ENCODE results near the gene TBCD. TPM values are rescaled to one million over a fixed set of nuclear protein-coding genes. Genes with fewer than 3 reads are reported as not detected.

The TBCD gene
- total RNA-seq, 1 donor from 2014 or later, result 144 TPM

- DNase-seq (ENCODE audit: extremely low read depth, low read depth, low spot score), result no peak
Measured at GRCh38 chr17:82830249-82830661, 78.4 kb downstream of the TBCD start.

- DNase-seq (ENCODE audit: extremely low read depth, low read depth, low spot score), result no peak
Measured at GRCh38 chr17:82831041-82831817, 79.4 kb downstream of the TBCD start.

GRCh38 chr17:82831818-82832200 is 79.9 kb downstream of the TBCD start:
- DNase-seq (ENCODE audit: extremely low read depth, low read depth, low spot score), result no peak

GRCh38 chr17:82832411-82832810 is 80.5 kb downstream of the TBCD start:
- no peak for DNase-seq (ENCODE audit: extremely low read depth, low read depth, low spot score)

GRCh38 chr17:82832881-82833475 is 81.1 kb downstream of the TBCD start:
- no peak for DNase-seq (ENCODE audit: extremely low read depth, low read depth, low spot score)

GRCh38 chr17:82835122-82835521 is 83.3 kb downstream of the TBCD start:
- DNase-seq (ENCODE audit: extremely low read depth, low read depth, low spot score), result no peak

- DNase-seq (ENCODE audit: extremely low read depth, low read depth, low spot score), result no peak
Measured at GRCh38 chr17:82835766-82836512, 84.1 kb downstream of the TBCD start.

- DNase-seq (ENCODE audit: extremely low read depth, low read depth, low spot score), result no peak
Measured at GRCh38 chr17:82836823-82837357, 85.0 kb downstream of the TBCD start.

- DNase-seq (ENCODE audit: extremely low read depth, low read depth, low spot score), result no peak
Measured at GRCh38 chr17:82837586-82838320, 85.9 kb downstream of the TBCD start.

- no peak for DNase-seq (ENCODE audit: extremely low read depth, low read depth, low spot score)
Measured at GRCh38 chr17:82838386-82839063, 86.7 kb downstream of the TBCD start.

GRCh38 chr17:82839617-82840292 is 87.9 kb downstream of the TBCD start, which contains the start of gene ZNF750:
ZNF750 (minus strand) TSS chr17:82840022; CDS start chr17:82832454, 7,568 bp downstream.
- DNase-seq (ENCODE audit: extremely low read depth, low read depth, low spot score), result no peak

GRCh38 chr17:82840431-82840831 is 88.6 kb downstream of the TBCD start:
- no peak for DNase-seq (ENCODE audit: extremely low read depth, low read depth, low spot score)

GRCh38 chr17:82841921-82842596 is 90.2 kb downstream of the TBCD start:
- no peak for DNase-seq (ENCODE audit: extremely low read depth, low read depth, low spot score)

GRCh38 chr17:82843904-82844680 is 92.2 kb downstream of the TBCD start:
- no peak for DNase-seq (ENCODE audit: extremely low read depth, low read depth, low spot score)

GRCh38 chr17:82844796-82845162 is 92.9 kb downstream of the TBCD start:
- no peak for DNase-seq (ENCODE audit: extremely low read depth, low read depth, low spot score)

GRCh38 chr17:82845163-82845807 is 93.4 kb downstream of the TBCD start:
- no peak for DNase-seq (ENCODE audit: extremely low read depth, low read depth, low spot score)

- DNase-seq (ENCODE audit: extremely low read depth, low read depth, low spot score), result no peak
Measured at GRCh38 chr17:82846061-82846691, 94.3 kb downstream of the TBCD start.

Data from glomerular endothelial cell (primary cell).